Mucosa of descending colon (tissue), 3 donors: ENCODE measurements around the gene GDPGP1. TPM values are rescaled to one million over a fixed set of nuclear protein-coding genes. Genes with fewer than 3 reads are reported as not detected.

Experiments used
- ATAC-seq: fragments of 200-7000 bp; cut with Tn5 transposase; one replicate; pipeline ENCODE4 v1.9.1; 2020; ENCODE audit warnings: mild to moderate bottlenecking, moderate library complexity
- DNase-seq, 3 donors: peaks; one replicate each; pipeline ENCODE4 v3.0.0-alpha.2; 2020
- H3K36me3 ChIP-seq: fragments of 200-600 bp; one replicate; pipeline ENCODE4 v1.8.0; 2021; ENCODE audit warnings: low read depth, mild to moderate bottlenecking
- H3K4me1 ChIP-seq: fragments of 200-600 bp; one replicate; pipeline ENCODE4 v1.8.0; 2021; ENCODE audit warnings: low read depth, mild to moderate bottlenecking
- H3K4me3 ChIP-seq: fragments of 200-600 bp; one replicate; pipeline ENCODE4 v1.8.0; 2021; ENCODE audit warnings: mild to moderate bottlenecking
- H3K9me3 ChIP-seq: fragments of 200-600 bp; one replicate; pipeline ENCODE4 v1.8.0; 2021; ENCODE audit warnings: mild to moderate bottlenecking
- intact Hi-C, 2 donors: fragments of 100-400 bp; cut with DNase I in 1 of 2; cut with micrococcal nuclease in 1 of 2; formaldehyde crosslinking; loops; one replicate each; pipeline versions ENCODE4 v1.11.0 to v1.11.1; 2022; cut with DNase I, micrococcal nuclease
- total RNA-seq, 3 donors: library from RNA; stranded (reverse); fragmentation: NEBNext Ultra II Directional in 2 of 3; extraction: Animal tissue kit (Norgen Biotek cat#: 25700) in 2 of 3; gene quantifications; one replicate each; pipeline versions ENCODE4 v1.2.1 to v1.2.4, GENCODE V29; 2021 to 2023
- TF ChIP-seq, protein P1 (sequence below): fragments of 200-600 bp; IDR thresholded peaks from one replicate; pipeline ENCODE4 v1.8.0; 2022; ENCODE audit warnings: antibody characterized with exemption, mild to moderate bottlenecking
- donor health status: DM: no; HTN: no; CAD: no; lungs with moderate emphysema.
- donor health status: DM: no; HTN: no; CAD: no.
- donor health status: DM: no; HTN: yes; CAD: no.

Gene GDPGP1
- total RNA-seq, 3 donors from 2014 or later = 18.2 to 25.5 (median 19.3) TPM

- no peaks in the 10 kb centered on the region for H3K9me3 ChIP-seq
- H3K4me1 ChIP-seq = peaks cover 13% of the 10 kb centered on the region
- ATAC-seq (no peak), DNase-seq (peak in 1 of 3 donors; percentile 50)
- TF ChIP-seq, protein P1, sequence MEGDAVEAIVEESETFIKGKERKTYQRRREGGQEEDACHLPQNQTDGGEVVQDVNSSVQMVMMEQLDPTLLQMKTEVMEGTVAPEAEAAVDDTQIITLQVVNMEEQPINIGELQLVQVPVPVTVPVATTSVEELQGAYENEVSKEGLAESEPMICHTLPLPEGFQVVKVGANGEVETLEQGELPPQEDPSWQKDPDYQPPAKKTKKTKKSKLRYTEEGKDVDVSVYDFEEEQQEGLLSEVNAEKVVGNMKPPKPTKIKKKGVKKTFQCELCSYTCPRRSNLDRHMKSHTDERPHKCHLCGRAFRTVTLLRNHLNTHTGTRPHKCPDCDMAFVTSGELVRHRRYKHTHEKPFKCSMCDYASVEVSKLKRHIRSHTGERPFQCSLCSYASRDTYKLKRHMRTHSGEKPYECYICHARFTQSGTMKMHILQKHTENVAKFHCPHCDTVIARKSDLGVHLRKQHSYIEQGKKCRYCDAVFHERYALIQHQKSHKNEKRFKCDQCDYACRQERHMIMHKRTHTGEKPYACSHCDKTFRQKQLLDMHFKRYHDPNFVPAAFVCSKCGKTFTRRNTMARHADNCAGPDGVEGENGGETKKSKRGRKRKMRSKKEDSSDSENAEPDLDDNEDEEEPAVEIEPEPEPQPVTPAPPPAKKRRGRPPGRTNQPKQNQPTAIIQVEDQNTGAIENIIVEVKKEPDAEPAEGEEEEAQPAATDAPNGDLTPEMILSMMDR = no peak
- H3K36me3 ChIP-seq = peaks cover 12% of the 10 kb centered on the region
- no peak overlapping the region for H3K4me3 ChIP-seq
- intact Hi-C loops = loop anchor here in 1 of 2 donors (5.0 kb wide), 1 partner anchor 78 kb away; no protein-coding TSS in a partner anchor
Observed at GRCh38 chr15:90225504-90226234, 8.3 kb upstream of the GDPGP1 start.

DNA sequence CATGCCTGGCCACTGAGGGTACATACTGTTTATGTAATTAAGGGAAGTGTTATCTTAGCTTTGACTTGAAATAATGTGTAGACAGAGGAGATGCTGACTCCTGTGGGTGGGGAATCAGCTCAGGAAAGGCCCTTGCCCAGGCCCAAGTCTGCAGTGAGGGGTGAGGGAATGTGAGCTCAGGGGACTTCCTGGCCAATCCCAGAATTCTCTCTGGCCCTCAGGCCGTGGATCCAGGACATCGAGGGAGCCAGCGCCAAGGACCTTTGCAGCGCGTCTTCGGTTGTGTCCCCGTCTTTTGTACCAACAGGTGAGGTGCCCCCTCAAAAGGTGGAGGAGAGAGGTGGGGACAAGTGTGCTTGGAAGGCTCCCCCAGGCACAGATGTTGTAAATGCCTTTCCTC, 6.7 kb upstream of the GDPGP1 start:
- DNase-seq = peak in 1 of 3 donors; percentile 33
- H3K9me3 ChIP-seq = no peaks in the 10 kb centered on the region
- H3K4me1 ChIP-seq = peaks cover 29% of the 10 kb centered on the region
- intact Hi-C loops = loop anchor here in 1 of 2 donors (5.0 kb wide), 1 partner anchor 80 kb away; no protein-coding TSS in a partner anchor
- TF ChIP-seq, protein P1 = no peak
- no peak overlapping the region for H3K4me3 ChIP-seq
- ATAC-seq = no peak
- H3K36me3 ChIP-seq = peaks cover 12% of the 10 kb centered on the region

GRCh38 chr15:90227816-90228772, 5.9 kb upstream of the GDPGP1 start:
- Histone ChIP-seq H3K36me3 (peaks cover 12% of the 10 kb centered on the region), H3K9me3 (no peaks in the 10 kb centered on the region), H3K4me3 (no peak overlapping the region), H3K4me1 (peaks cover 32% of the 10 kb centered on the region)
- TF ChIP-seq, protein P1 = no peak
- DNase-seq = peak in 1 of 3 donors; percentile 60
- intact Hi-C loops = loop anchor here in 1 of 2 donors (5.0 kb wide), 1 partner anchor 81 kb away; no protein-coding TSS in a partner anchor
- no peak for ATAC-seq

DNA sequence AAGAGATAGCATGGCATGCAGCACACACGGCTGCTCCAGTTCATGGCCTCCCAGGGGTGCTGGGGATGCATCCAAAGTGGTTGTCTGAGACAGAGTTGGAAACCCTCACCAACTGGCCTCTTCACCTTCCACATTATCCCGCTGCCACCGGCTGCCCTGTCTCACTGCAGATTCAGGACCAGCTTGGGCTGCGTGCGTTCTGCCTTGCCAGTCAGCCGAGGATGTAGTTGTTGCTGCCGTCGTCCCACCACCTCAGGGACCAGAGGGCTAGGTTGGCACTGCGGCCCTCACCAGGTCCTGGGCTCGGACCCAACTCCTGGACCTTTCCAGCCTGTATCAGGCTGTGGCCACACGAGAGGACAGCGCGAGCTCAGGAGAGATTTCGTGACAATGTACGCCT, 5.0 kb upstream of the GDPGP1 start:
- H3K9me3 ChIP-seq = no peaks in the 10 kb centered on the region
- ATAC-seq (no peak), DNase-seq (no peak)
- no peak overlapping the region for H3K4me3 ChIP-seq
- peaks cover 32% of the 10 kb centered on the region for H3K4me1 ChIP-seq
- TF ChIP-seq, protein P1 = no peak
- intact Hi-C loops = loop anchor here in 1 of 2 donors (5.0 kb wide), 1 partner anchor 82 kb away; no protein-coding TSS in a partner anchor
- peaks cover 15% of the 10 kb centered on the region for H3K36me3 ChIP-seq

GRCh38 chr15:90230071-90230494, 3.9 kb upstream of the GDPGP1 start:
- Histone ChIP-seq H3K4me1 (peaks cover 32% of the 10 kb centered on the region), H3K36me3 (peaks cover 9% of the 10 kb centered on the region), H3K9me3 (no peaks in the 10 kb centered on the region), H3K4me3 (no peak overlapping the region)
- ATAC-seq (peak; percentile 34), DNase-seq (peak; percentile 55 to 78 (median 77))
- TF ChIP-seq, protein P1 = no peak
- intact Hi-C loops = no loop called here
